Right cardiac atrium (tissue), 5 donors: ENCODE data around the gene IL17REL. TPM values are rescaled to one million over a fixed set of nuclear protein-coding genes. Genes with fewer than 3 reads are reported as not detected.
A peak's percentile ranks its signal among the peaks of the same experiment; 100 is the strongest.

ENCODE experiments used
- ATAC-seq, 2 donors: fragments of 200-7000 bp; cut with Tn5 transposase; one replicate each; pipeline versions ENCODE4 v1.8.0 to v1.9.1; 2020; ENCODE audit warnings: moderate library complexity in 2 of 2, mild to moderate bottlenecking in 1 of 2
- DNase-seq, 3 donors: peaks; one replicate each; pipeline ENCODE4 v3.0.0-alpha.2; 2020
- H3K27ac ChIP-seq: one replicate; pipeline ENCODE4 v1.5.1; 2013; ENCODE audit warnings: mild to moderate bottlenecking, low read length, control low read depth, moderate library complexity
- H3K27me3 ChIP-seq: one replicate; pipeline ENCODE4 v1.6.1; 2013; ENCODE audit not compliant: control insufficient read depth, insufficient read depth
- H3K4me1 ChIP-seq: one replicate; pipeline ENCODE4 v1.6.1; 2013; ENCODE audit warnings: low read length; ENCODE audit not compliant: control insufficient read depth, insufficient read depth
- H3K4me3 ChIP-seq: one replicate; pipeline ENCODE4 v1.5.1; 2013; ENCODE audit warnings: low read length, control low read depth
- H3K9me3 ChIP-seq: one replicate; pipeline ENCODE4 v1.6.1; 2013; ENCODE audit warnings: low read length; ENCODE audit not compliant: control insufficient read depth
- WGBS: extraction: QIAGEN DNeasy Blood & Tissue Kit; methylation state at CpG from one replicate; pipeline ENCODE4 v1.1.7; 2013; 5-methylcytosine and 5-hydroxymethylcytosine counted together
- intact Hi-C, 4 donors: fragments of 100-400 bp; cut with DNase I; formaldehyde crosslinking; loops; one replicate each; pipeline versions ENCODE4 v1.11.0 to v1.14.0; 2022 to 2023
- polyA plus RNA-seq: library from polyadenylated mRNA; stranded (reverse); fragments of 200-250 nt; gene quantifications from one replicate; pipeline ENCODE4 v1.2.3, GENCODE V29; 2013
- total RNA-seq, 4 donors: library from RNA; stranded (reverse); fragmentation: NEBNext Ultra II Directional; extraction: Animal tissue kit (Norgen Biotek cat#: 25700); gene quantifications; one replicate each; pipeline ENCODE4 v1.2.1, GENCODE V29; 2021
- donor health status: healthy with polysubstance abuse.
- donor health status: DM: no; HTN: yes; CAD: no.
- donor health status: DM: no; HTN: no; CAD: no.
- donor health status: DM: no; HTN: yes; CAD: no; lungs with severe emphysema.
- donor health status: DM: yes; HTN: yes; CAD: no.

Gene IL17REL
- total and polyA plus RNA-seq, 5 donors, result 0.06 TPM; not detected in 4

DNA sequence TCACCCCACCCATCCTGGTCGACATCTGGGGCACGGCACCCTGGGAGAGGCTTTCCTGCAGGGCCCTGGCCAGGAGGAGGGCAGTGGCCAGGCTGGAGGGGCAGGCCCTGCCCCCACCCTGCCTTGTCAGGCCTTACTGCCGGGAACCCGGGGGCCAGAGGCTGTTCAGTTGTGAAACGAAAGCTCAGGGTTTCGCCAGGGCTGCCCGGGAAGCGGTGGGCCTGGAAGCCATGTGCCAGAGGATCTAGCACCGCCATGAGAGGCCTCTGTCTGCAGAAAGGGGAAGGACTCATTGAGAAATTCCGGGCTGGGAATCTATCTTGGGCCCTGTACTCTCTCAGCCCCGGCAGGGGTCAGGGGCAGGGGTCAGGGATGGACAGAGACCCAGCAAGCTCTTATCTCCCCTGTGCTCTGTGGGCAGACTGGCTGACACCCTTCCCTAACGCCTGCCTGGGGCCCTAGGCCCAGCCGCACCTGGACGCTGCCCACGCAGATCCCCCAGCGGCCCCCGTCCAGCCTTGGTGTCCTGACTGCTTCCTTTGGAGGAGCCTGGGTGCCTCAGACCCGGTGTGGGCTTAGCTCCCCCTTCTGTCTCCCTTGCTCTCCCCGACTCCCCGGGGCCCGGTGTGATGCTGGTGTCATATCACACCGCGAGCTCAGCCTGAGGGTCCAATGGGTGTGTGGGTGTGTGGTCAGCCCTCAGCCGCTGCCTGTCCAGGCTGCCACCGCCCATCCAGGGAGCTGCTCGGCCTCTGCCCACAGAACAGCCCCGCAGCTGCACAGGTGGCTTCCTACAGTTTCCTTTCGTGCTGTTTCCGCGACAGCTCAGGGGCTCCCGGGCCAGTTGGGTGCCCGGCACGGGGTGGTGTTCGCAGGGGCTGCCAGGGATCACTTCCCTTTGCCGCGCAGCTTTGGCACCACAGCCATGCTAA is 45.5 kb downstream of the IL17REL start:
- DNase-seq (peak; percentile 72 to 83 (median 81)), ATAC-seq (no peak)
- Histone ChIP-seq H3K27me3 (no peaks in the 10 kb centered on the region), H3K4me1 (peaks cover 18% of the 10 kb centered on the region), H3K9me3 (no peaks in the 10 kb centered on the region), H3K4me3 (no peak overlapping the region), H3K27ac (peak overlapping the region; percentile 55)
- 38% methylated on average over 36 of the region's 36 CpGs for WGBS
- intact Hi-C loops, result no loop called here

DNA sequence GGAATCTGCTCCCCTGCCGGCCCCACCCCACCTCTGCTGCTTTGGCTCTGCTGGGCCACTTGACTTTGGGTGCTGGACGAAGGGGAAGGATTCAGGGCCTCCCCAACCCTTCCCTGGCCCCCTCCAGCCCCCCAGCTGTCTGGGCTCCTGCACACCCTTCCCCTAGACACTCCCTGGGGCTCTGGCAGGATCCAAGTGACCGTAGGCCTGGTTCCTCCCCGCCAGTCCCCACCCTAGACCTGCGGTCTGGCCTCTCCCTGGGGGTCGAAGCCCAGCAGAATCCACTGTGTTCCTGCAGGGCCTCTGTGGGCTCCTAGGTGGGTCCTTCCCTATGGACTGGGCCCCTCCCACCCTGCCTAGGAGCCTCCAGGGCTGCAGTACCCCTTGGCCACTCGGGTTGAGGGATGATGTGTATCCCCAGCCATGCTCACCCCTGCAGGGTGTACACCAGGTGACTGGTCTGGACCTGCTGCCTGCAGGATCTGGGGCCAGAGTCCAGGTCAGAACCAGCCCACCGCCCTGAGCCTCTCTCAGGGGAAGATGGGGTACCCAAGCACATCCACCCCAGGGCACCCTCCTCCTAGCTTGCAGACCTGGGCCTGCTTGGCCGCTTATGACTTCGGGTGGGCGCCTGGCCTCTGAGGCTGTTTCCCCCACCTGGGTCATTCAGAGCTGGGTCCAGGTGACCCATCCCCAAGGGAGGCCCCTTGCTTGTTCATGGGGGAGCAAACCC is 46.4 kb downstream of the IL17REL start:
- no peaks in the 10 kb centered on the region for H3K27me3 ChIP-seq
- ATAC-seq, result no peak
- peaks cover 18% of the 10 kb centered on the region for H3K4me1 ChIP-seq
- H3K4me3 ChIP-seq, result no peak overlapping the region
- 79% methylated on average over 11 of the region's 11 CpGs for WGBS
- peak overlapping the region; percentile 55 for H3K27ac ChIP-seq
- no peaks in the 10 kb centered on the region for H3K9me3 ChIP-seq
- DNase-seq, result peak; percentile 23 to 58 (median 51)
- intact Hi-C loops, result no loop called here

DNA sequence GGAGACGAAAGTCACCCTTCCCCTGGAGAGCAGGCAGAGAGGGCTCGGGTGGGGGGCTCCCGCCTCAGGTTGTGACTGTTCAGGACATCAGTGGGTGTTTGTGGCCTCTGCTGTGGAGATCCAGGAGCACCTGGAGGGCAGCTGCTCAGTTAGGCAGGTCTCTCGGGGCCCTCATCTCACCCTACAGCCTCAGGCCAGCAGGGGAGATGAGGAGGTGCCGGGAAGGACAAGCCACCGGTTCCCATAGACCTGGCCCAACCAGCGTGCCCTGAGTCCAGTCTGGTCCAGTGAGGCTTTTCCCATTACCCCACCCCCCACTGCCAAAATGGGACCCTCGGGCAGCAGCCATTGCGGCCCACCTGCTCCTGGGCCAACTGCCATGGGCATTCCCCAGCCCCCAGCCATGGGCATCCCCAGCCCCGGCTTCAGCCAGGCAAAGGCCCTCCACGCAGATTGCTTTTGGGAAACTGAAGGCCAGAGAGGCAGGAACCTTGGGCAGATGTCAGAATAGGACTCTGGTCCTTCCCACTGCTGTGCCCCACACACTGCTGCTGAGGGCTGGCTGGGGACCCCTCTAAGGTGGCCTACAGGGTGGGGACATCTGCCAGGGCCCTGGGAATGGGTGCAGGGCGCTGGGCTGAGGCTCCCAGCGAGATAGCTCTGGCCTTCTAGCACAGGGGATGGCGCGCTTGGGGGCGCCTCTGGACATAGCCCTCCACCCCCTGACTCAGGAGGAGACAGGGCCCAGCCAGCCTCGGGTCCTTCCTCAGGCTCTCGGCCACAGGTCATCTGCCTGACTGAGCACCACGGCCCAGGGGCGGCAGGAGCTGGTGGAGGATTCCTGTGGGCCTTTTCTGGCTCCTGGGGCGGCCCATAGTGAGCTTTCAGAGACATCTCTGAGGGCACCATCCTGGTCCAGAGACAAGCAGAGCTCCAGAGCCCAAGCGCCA is 47.2 kb downstream of the IL17REL start:
- ATAC-seq (no peak), DNase-seq (peak; percentile 22 to 69 (median 55))
- 78% methylated on average over 22 of the region's 22 CpGs for WGBS
- no peaks in the 10 kb centered on the region for H3K9me3 ChIP-seq
- no peak overlapping the region for H3K4me3 ChIP-seq
- H3K4me1 ChIP-seq, result peaks cover 18% of the 10 kb centered on the region
- intact Hi-C loops, result no loop called here
- peak overlapping the region; percentile 19 for H3K27ac ChIP-seq
- H3K27me3 ChIP-seq, result no peaks in the 10 kb centered on the region

DNA sequence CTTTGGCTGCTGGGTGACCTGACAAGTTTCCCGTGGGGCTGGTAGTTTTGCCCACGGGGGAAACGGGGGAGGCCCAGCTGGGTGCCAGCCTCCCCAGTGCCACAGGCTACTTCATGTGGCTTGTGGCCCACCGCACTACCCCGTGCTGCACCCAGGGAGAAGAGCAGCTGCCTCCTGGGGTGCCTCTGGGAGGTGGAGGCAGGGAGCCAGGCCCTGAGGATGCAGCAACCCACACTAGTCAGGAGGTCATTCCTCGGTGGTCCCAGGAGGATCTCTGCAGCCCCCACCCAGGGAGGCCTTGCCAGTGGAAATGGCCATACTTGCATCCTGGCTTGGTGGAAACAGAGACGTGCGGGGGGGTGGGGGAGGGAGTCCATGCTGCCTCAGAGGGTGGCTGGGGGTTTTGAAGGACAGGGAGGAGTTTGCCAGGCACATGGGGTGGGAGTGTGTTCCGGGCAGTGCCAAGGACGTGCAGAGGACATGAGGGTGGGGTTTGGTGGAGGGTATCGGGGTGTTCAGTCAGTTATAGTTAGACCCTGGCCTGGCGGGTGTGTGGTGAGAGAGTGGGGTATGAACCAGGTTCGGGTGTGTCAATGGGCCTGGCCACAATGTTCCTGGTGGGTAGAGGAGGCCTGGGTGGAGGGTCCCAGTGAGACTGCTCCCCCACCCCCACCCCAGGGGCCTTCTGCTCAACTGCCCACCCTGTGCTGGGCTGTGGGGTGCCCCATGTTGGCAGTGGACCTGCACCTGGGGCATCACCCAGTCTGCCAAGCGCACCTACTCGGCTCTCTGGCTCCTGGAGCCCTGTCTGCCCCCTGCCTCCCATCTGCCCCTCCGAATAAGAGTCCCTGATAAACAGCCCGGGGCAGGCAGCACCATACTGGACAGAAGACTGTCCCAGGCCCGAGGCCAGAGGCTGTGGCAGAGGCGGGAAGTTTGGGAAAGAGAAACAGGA is 48.2 kb downstream of the IL17REL start:
- Histone ChIP-seq H3K4me1 (peaks cover 21% of the 10 kb centered on the region), H3K27ac (peak overlapping the region; percentile 20), H3K27me3 (no peaks in the 10 kb centered on the region), H3K4me3 (no peak overlapping the region), H3K9me3 (no peaks in the 10 kb centered on the region)
- ATAC-seq (no peak), DNase-seq (peak; percentile 23 to 64 (median 60))
- intact Hi-C loops, result no loop called here
- WGBS, result 58% methylated on average over 19 of the region's 19 CpGs

DNA sequence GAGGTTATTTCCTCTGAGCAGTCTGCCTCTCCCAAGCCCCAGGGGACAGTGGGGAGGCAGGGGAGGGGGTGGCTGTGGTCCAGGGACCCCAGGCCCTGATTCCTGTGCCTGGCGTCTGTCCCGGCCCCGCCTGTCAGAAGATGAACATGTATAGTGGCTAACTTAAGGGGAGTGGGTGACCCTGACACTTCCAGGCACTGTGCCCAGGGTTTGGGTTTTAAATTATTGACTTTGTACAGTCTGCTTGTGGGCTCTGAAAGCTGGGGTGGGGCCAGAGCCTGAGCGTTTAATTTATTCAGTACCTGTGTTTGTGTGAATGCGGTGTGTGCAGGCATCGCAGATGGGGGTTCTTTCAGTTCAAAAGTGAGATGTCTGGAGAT is 48.9 kb downstream of the IL17REL start:
- intact Hi-C loops, result no loop called here
- WGBS, result 65% methylated on average over 6 of the region's 6 CpGs
- ATAC-seq, result no peak

DNA sequence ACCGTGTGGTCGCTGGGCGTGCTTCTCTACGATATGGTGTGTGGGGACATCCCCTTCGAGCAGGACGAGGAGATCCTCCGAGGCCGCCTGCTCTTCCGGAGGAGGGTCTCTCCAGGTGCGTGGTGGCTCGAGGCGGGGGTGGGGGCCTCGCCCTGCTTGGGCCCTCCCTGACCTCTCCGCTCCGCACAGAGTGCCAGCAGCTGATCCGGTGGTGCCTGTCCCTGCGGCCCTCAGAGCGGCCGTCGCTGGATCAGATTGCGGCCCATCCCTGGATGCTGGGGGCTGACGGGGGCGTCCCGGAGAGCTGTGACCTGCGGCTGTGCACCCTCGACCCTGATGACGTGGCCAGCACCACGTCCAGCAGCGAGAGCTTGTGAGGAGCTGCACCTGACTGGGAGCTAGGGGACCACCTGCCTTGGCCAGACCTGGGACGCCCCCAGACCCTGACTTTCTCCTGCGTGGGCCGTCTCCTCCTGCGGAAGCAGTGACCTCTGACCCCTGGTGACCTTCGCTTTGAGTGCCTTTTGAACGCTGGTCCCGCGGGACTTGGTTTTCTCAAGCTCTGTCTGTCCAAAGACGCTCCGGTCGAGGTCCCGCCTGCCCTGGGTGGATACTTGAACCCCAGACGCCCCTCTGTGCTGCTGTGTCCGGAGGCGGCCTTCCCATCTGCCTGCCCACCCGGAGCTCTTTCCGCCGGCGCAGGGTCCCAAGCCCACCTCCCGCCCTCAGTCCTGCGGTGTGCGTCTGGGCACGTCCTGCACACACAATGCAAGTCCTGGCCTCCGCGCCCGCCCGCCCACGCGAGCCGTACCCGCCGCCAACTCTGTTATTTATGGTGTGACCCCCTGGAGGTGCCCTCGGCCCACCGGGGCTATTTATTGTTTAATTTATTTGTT is 49.6 kb downstream of the IL17REL start:
- peak in 1 of 2 donors; percentile 0 for ATAC-seq
- H3K4me3 ChIP-seq, result peak overlapping the region; percentile 90
- intact Hi-C loops, result no loop called here
- no peaks in the 10 kb centered on the region for H3K9me3 ChIP-seq
- peak; percentile 59 to 77 (median 73) for DNase-seq
- H3K27ac ChIP-seq, result peak overlapping the region; percentile 28
- 57% methylated on average over 63 of the region's 63 CpGs for WGBS
- H3K27me3 ChIP-seq, result no peaks in the 10 kb centered on the region
- peaks cover 21% of the 10 kb centered on the region for H3K4me1 ChIP-seq

More for the DNA sequence above, 48.9 kb downstream of the IL17REL start:
- Histone ChIP-seq H3K27ac (peak overlapping the region; percentile 28), H3K27me3 (no peaks in the 10 kb centered on the region), H3K9me3 (no peaks in the 10 kb centered on the region), H3K4me3 (peak overlapping the region; percentile 90), H3K4me1 (peaks cover 21% of the 10 kb centered on the region)
- peak in 1 of 3 donors; percentile 22 for DNase-seq

DNA sequence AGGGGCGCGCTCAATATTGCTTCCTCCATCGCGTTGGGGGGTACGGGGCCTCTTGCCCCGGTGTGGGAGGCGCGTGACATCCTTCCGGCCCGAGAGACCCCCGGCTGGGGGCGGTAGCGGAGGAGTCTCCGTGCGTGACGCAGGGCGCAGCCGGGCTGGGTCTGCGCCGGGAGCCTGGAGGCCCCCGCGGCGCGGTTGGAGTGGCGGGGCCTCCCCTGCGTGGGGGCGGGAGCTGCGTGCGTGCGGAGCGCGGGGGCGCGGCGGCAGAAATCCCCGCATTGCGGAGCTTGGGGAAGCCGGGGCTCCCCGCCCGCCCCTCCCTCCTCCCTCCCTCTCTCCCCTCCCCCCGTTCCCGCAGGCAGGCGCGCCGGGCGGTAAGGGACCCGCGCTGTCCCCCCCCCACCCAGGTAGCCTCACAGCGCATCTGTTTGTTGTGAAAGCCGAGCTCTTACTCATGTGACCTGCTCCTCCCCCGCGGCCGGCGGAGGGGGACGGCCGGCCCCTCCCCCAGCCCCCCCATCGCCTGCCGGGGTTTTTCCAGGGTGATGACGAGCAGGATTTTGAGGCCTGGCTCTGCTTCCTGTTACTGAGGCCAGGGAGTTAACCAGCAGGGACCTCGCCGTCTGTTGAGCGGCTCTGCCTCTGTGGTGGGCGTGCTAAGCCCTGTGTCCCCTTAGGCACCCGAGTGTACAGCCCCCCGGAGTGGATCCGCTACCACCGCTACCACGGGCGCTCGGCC is 50.4 kb downstream of the IL17REL start:
- ATAC-seq (peak; percentile 50 to 65), DNase-seq (peak; percentile 89 to 95 (median 94))
- intact Hi-C loops, result no loop called here
- Histone ChIP-seq H3K27ac (peak overlapping the region; percentile 97), H3K27me3 (no peaks in the 10 kb centered on the region), H3K4me1 (peaks cover 19% of the 10 kb centered on the region), H3K4me3 (peak overlapping the region; percentile 90), H3K9me3 (no peaks in the 10 kb centered on the region)
- WGBS, result 4% methylated on average over 68 of the region's 70 CpGs

DNA sequence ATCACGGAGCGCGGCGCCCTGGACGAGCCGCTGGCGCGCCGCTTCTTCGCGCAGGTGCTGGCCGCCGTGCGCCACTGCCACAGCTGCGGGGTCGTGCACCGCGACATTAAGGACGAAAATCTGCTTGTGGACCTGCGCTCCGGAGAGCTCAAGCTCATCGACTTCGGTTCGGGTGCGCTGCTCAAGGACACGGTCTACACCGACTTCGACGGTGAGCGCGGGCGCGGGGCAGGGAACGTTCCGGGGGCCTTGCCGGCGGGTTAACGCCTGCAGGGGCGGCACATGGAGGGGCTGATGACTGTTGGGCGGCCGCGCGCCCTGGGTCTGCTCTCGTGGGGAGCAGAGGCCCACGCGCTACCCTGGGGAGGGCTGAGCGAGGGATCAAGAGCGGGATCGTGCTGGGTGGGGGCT is 51.0 kb downstream of the IL17REL start:
- peak in 1 of 3 donors; percentile 65 for DNase-seq
- intact Hi-C loops, result no loop called here
- H3K9me3 ChIP-seq, result no peaks in the 10 kb centered on the region

More for the DNA sequence above, 51.0 kb downstream of the IL17REL start:
- no peak for ATAC-seq
- Histone ChIP-seq H3K4me1 (peaks cover 14% of the 10 kb centered on the region), H3K27ac (peak overlapping the region; percentile 97), H3K27me3 (no peaks in the 10 kb centered on the region), H3K4me3 (peak overlapping the region; percentile 90)
- WGBS, result 2% methylated on average over 49 of the region's 49 CpGs
